ES-I3 (cell line): ENCODE results near the gene FOXO6.

Experiments
- H3K36me3 ChIP-seq: 2 replicates; pipeline ENCODE4 v1.6.1; 2013; ENCODE audit warnings: mild to moderate bottlenecking, low read length, control low read depth, moderate library complexity; ENCODE audit not compliant: insufficient read depth
- H3K4me1 ChIP-seq: 2 replicates; pipeline ENCODE4 v1.6.1; 2013; ENCODE audit warnings: mild to moderate bottlenecking, control low read depth, low read length; ENCODE audit not compliant: insufficient read depth
- H3K9ac ChIP-seq: 2 replicates; pipeline ENCODE4 v1.6.1; 2013; ENCODE audit warnings: low read depth, mild to moderate bottlenecking, low read length, moderate library complexity
- H3K9me3 ChIP-seq: 2 replicates; pipeline ENCODE4 v1.6.1; 2013; ENCODE audit warnings: mild to moderate bottlenecking, low read length, moderate library complexity; ENCODE audit not compliant: control insufficient read depth, insufficient read depth

FOXO6 gene

DNA sequence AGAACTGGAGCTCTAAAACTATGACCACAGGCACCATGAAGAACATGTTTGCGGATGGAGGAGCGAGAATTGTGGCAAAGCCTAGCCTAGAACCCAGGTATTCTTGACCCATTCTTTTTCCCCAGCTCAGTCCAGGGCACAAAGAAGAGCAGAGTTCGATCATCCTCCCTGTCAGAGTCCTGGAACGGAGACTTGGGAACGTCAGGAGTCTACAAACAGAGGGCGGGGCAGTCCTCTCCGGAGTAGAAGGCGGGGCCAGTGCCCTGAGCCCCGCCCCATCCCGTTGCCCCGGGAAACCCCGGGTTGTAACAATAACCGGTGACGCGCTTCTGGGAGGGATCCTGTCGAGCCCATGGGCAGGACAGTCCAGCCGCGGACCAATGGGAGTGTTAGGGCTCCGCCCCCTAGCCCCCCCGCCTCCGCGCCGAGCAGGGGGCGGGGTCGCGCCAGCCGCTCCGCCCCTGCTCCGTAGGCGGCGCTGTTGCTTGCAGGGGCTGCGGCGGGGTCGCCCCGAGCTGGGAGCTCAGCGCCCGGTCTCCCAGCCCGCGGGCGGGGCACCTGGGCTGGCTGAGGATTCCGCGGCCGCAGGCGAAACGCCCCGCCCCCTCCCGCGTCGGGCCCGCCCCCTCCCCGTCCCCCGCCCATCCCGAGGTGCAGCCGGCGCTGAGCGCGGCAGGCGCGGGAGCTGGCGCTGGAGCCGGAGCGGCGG is at the start of gene FOXO6:
Gene FOXO6, plus strand, starts transcription at position 649 of the 709 bp plus-strand sequence.
- H3K4me1 ChIP-seq: peaks cover 40% of the 10 kb centered on the region
- no peaks in the 10 kb centered on the region for H3K9me3 ChIP-seq
- no peaks in the 10 kb centered on the region for H3K36me3 ChIP-seq
- H3K9ac ChIP-seq: peak within 1 kb of the TSS; percentile 52; the same call in 1 of the 2 replicates

DNA sequence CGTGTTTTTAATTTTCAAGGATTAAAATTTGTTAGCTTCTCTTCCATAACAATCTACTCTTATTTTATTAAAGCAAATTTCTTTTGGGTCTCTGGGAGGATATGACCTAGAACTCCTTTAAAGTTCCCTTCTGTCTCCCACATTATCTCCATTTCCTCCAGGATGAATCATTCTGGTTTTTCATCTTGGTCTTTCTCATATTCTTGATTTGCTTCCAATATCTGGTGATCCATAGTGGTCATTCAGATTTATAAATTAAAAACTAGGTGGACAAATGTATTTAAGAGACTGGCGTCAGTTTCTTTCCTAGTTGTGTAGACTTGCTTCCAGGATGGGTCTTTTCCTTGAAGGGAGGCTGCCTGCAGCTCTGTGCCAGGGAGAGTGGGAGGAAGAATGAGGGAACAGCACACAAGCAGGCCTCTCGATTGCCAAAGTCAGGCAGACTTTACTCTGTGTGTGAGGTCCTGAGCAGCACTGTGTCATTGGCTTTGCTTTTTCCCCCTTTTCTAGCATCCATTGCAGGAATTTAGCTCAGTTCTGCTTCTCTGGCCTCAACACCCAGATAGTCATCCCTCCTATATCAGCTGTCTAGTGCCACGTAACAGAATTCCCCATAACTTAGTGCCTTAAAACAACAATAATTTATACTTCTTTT is 48.1 kb upstream of the FOXO6 start:
- Histone ChIP-seq H3K4me1 (no peaks in the 10 kb centered on the region), H3K9ac (no peak overlapping the region), H3K9me3 (peaks cover 1% of the 10 kb centered on the region; the same call in 1 of the 2 replicates), H3K36me3 (no peaks in the 10 kb centered on the region)

DNA sequence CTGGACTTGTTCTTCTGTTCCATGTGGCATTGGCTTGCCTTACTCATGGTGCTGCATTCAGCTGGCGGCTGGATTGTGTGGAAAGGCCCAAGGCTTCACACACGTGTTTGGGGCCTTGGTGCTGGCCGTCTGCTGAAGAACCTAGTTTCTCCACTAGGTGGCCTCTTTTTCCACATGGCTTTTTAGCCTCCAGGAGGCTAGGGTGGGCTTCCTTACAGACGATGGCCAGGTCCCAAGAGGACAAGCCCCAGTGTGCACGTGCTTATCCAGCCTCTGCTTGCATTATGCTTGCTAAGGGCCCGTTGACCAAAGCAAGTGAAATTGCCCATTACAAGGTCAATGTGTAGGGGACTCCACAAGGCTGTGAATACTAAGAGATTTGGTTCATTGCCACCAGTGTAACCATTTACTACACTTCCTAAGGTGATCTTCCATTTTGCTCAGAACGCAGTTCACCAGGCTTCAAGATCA is 47.5 kb upstream of the FOXO6 start:
- Histone ChIP-seq H3K4me1 (no peaks in the 10 kb centered on the region), H3K9ac (no peak overlapping the region), H3K36me3 (no peaks in the 10 kb centered on the region), H3K9me3 (no peaks in the 10 kb centered on the region)

GRCh38 chr1:41314376-41315145 is 46.7 kb upstream of the FOXO6 start:
- no peaks in the 10 kb centered on the region for H3K9me3 ChIP-seq
- no peak overlapping the region for H3K9ac ChIP-seq
- no peaks in the 10 kb centered on the region for H3K36me3 ChIP-seq
- H3K4me1 ChIP-seq: 0 out of 2 replicates have a peak, but pooled peaks cover 2% of the 10 kb centered on the region

- Histone ChIP-seq H3K4me1 (peaks cover 9% of the 10 kb centered on the region; the same call in 1 of the 2 replicates), H3K9ac (no peak overlapping the region), H3K9me3 (no peaks in the 10 kb centered on the region), H3K36me3 (no peaks in the 10 kb centered on the region)
Observed at GRCh38 chr1:41315146-41315822, 46.0 kb upstream of the FOXO6 start.

- peaks cover 10% of the 10 kb centered on the region; the same call in 1 of the 2 replicates for H3K4me1 ChIP-seq
- H3K36me3 ChIP-seq: no peaks in the 10 kb centered on the region
- no peaks in the 10 kb centered on the region for H3K9me3 ChIP-seq
- no peak overlapping the region for H3K9ac ChIP-seq
Observed at GRCh38 chr1:41315871-41316270, 45.4 kb upstream of the FOXO6 start.

DNA sequence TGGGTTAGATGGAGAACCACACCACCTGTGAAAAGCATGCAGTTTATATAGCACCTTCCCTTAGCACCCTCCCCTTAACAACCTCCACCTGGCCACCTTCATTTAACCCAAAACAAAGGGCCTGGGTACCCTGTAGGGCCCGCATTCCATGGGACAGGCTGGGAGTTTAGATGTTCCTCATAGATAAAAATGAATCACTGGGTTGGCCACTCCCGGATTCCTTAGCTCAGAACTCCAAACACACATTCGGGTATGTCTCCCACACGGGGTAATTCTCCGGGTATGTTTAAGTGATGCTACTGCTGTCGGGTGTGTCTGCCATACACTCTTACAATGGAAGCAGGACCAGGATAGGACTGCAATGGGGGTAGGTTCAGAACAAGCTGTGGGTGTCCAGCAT is 43.9 kb upstream of the FOXO6 start:
- Histone ChIP-seq H3K9ac (no peak overlapping the region), H3K36me3 (no peaks in the 10 kb centered on the region), H3K4me1 (peaks cover 10% of the 10 kb centered on the region; the same call in 1 of the 2 replicates), H3K9me3 (no peaks in the 10 kb centered on the region)

- Histone ChIP-seq H3K9ac (no peak overlapping the region), H3K9me3 (no peaks in the 10 kb centered on the region), H3K4me1 (peaks cover 10% of the 10 kb centered on the region; the same call in 1 of the 2 replicates), H3K36me3 (no peaks in the 10 kb centered on the region)
Observed at GRCh38 chr1:41318135-41318534, 43.1 kb upstream of the FOXO6 start.

GRCh38 chr1:41319106-41319755 is 42.0 kb upstream of the FOXO6 start:
- Histone ChIP-seq H3K9ac (no peak overlapping the region), H3K4me1 (peaks cover 10% of the 10 kb centered on the region; the same call in 1 of the 2 replicates), H3K9me3 (no peaks in the 10 kb centered on the region), H3K36me3 (no peaks in the 10 kb centered on the region)

DNA sequence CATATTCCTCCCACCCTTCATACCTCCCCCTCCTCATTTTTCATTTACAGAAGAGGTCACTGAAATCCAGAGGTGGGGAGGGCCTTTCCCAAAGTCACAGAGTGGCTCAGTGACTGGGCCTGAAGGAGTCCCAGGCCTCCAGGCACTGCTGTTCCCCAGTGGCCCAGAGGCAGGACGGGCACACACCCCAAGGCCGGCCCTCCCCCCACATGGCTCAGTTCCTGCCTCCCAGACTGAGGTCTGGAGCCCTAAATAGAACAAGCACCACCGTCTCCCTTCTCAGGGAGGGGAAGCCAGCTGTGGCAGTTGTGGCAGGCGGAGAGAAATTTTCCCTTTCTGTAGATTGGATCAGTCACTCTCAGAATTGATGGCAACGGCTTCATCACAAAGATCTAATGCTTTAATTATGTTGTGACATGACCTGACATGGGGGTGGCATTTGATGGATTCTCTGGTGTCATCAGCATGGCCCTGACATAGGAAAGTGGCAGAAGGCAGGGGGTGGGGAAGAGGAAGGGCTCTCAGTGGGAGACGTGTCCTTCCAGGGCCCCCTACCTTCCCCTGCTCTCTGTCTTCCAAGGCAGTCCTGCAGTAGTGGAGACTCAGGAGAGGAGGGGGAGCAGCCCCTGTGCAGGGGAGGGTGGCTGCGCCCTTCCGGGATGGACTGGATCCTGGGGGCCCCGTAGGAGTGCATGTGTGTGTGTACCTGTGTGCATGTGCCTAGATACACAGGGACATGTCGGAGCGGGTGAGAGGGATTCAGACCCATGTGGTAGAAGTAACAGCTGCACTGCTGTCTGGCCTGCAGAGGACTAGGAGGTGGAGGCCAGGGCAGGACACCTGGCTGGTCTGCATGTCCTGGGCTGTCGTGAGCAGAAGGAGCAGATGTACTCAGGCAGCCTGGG is 41.2 kb upstream of the FOXO6 start:
- Histone ChIP-seq H3K4me1 (peaks cover 10% of the 10 kb centered on the region; the same call in 1 of the 2 replicates), H3K9me3 (no peaks in the 10 kb centered on the region), H3K9ac (no peak overlapping the region), H3K36me3 (no peaks in the 10 kb centered on the region)

DNA sequence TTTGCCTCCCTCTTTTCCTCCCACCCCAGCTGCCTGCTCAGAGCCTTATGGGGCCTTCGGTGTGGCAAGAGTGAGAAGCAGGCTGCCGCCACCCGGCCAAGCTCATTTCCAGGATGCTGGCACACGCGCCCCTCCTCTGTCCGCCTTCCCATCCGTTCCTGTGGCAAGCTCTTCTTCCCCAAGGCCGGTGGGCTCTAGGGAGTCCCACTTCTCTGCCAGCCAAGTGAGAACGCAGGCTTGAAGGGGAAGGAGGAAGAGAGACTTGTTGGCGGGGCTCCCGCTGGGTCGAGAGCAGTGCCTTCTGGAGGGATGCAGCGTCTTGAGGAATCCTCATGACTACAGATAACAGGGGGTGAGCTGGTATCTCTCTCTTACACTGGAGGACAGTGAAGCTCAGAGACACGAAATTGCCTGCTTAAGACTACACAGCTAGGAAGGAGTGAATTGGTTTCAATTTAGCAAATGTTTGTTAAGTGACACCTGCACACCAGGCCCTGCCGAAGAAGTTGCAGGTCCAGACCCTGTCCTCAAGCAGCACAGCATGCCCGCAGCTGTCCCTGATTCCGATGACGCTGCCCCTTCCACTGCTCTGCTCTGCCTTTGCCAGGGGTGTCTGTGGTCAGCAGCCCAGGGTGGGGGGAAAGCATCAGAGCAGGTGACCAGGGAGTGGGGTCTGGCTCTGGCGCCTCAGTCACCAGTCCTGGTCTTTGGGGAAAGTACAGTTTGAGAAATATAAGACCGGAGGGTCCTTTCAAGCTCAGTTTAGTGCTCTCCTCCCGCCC is 40.1 kb upstream of the FOXO6 start:
- H3K9ac ChIP-seq: no peak overlapping the region
- no peaks in the 10 kb centered on the region for H3K9me3 ChIP-seq
- H3K4me1 ChIP-seq: peaks cover 10% of the 10 kb centered on the region; the same call in 1 of the 2 replicates
- H3K36me3 ChIP-seq: no peaks in the 10 kb centered on the region

DNA sequence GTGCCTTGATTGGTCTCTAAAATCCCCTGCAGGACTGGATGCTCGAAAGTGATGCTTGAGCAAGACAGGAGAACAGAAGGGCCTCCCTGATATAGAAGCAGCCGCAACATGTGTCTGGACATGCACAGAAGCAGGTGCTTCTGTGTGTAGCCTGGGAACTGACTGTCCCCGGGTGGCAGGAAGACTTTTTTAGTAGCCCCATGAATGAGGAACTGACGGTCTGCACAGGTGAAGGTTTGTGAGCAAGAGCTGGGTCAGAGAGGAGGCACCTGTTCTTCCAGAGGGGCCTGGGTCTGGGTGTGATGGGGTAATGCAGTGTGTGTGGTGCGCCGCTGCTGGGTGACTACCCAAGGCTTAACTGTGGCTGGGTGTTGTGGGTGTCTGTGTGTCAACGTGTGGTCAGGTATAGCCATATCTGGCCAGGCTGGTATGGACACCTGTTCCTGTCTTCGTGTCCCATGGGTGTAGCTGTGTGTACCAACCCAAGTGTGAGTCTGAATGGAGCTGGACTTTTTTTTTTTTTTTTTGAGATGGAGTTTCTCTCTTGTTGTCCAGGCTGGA is 39.1 kb upstream of the FOXO6 start:
- Histone ChIP-seq H3K9me3 (no peaks in the 10 kb centered on the region), H3K4me1 (peaks cover 10% of the 10 kb centered on the region; the same call in 1 of the 2 replicates), H3K9ac (no peak overlapping the region), H3K36me3 (no peaks in the 10 kb centered on the region)
